Activated naive CD4-positive, alpha-beta T cell treated with anti-CD3 and anti-CD28 coated beads, Interleukin-2, amount 50 U/mL, for 16 hours (primary cell): ENCODE data around the gene GTPBP1.

Source experiments
- DNase-seq: peaks from one replicate; pipeline ENCODE4 v3.0.0-alpha.2; 2020

GTPBP1 gene

DNA sequence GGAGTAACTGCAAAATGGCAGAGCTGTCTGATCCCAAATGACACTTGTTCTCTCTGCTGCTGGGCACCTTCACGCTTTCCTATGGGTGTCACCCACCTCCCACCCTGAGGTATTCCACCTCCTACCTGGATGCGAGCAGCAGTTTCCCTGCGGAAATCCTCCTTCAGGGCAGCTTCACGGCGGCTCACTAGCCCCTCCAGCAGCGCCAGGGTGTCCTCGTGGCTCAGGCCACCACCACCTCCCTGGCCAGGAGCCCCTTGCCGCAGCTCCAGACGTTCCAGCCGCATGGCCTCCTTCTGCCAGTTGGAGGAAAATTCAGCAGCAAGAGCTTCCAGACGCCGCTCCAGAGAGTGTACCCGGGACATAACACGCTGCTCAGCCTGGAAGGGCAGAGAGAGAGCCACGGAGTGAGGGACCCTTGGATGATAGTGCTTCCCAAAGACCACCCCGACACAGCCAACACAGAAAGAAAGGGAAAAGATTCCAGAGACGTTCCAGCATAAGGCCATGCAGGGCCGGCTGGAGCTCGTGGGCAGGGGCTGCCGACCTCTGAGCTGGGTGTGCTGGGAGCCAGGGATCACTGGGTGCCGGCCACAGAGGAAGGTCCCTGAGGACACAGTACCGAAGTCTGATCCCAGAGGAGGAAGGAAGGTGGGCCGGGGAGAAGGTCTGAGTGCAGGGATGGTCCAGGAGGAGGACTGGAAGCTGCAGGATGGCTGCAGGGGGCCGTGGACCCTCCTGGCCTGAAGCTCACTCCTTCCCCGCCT lies 36.6 kb downstream of the GTPBP1 start:
- DNase-seq: no peak

GRCh38 chr22:38744981-38745380 lies 39.2 kb downstream of the GTPBP1 start:
- DNase-seq: no peak

DNA sequence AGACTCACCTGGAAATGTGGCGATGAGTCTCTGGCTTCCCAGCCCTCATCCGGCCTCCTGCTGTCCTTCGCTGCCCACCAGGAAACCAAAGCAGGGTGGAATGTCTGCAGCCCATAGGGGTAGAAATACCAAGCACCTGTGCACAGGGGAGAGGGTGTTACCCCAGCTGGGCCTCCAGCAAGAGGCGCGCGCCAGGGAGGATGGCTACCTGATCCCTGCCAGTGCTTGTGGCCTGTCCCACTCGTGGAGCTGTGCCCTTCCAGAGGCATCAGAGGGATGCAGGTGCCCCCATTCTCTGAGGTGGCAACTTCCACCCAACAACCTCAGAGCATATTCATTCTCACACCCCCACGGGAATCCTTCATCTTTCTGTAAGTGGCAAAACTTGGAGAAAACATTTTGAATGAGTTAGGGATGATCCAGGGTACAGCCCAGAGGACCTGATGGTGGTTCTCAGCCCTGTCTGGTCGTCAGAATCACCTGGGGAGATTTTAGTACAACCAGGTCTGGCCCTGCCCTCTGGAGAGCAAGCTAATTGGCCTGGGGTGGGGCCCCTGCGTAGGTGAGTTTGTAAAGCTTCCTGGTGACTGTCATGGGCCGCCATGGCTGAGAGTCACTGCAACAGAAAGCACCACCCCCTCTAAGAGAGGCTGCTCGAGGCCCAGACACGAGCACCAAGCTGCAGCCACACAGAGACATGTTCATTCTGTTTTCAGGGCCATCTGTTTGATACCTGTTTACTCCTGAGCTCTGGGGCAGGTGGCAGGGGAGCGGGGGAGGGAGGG lies 40.1 kb downstream of the GTPBP1 start:
- DNase-seq: no peak

DNA sequence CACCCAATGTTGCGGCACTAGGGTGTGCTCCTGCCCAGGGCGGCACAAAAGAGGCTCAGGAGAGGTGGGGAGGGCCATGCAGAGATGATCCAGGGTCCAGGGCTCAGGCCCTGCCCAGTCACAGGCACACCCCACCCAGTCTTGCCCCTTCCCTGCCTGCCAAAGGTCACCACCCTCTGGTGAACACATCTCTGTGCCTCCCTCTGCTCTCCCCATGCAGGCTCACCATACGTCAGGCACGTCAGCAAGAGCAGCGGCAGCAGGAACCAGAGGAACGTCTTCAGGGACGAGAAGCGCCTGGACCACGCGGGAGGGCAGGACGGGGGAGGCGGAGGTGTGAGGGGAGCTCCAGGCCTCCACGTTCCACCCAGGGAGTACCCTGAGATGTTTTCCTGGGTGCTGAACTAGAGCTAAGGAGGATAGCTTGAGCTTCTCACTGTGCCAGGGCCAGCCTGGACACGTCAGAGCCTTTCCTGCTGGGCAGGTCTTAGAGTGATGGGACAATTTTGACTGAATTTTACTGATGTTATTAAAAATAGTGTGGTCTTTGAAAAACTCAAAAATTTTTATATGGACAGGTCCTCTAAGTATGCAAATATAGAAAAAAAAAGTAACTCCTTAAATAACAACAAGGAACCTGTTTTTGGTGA lies 42.9 kb downstream of the GTPBP1 start:
- no peak for DNase-seq

DNA sequence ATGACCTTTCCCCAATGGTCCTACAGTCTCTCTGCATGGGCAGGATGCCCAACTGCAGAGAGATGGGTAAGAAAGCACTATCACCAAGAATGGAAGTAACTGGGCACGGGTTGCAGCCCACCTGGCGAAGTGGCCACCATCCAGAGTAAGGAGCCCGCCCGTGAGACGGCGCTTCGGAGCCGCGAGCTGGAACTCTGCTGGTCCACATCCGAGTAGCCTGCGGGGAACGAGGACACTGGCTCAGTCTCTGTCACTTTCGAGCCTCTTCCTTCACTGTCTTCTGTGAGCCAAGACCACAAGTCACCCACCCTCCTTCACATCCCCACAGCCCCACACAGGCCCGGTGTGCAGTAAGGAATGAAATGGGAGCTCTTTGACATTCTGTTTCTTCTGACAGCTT lies 44.4 kb downstream of the GTPBP1 start:
- DNase-seq: no peak

- DNase-seq: no peak
Measured at GRCh38 chr22:38750638-38751037, 44.9 kb downstream of the GTPBP1 start.

GRCh38 chr22:38751066-38751421 lies 45.3 kb downstream of the GTPBP1 start:
- no peak for DNase-seq

DNA sequence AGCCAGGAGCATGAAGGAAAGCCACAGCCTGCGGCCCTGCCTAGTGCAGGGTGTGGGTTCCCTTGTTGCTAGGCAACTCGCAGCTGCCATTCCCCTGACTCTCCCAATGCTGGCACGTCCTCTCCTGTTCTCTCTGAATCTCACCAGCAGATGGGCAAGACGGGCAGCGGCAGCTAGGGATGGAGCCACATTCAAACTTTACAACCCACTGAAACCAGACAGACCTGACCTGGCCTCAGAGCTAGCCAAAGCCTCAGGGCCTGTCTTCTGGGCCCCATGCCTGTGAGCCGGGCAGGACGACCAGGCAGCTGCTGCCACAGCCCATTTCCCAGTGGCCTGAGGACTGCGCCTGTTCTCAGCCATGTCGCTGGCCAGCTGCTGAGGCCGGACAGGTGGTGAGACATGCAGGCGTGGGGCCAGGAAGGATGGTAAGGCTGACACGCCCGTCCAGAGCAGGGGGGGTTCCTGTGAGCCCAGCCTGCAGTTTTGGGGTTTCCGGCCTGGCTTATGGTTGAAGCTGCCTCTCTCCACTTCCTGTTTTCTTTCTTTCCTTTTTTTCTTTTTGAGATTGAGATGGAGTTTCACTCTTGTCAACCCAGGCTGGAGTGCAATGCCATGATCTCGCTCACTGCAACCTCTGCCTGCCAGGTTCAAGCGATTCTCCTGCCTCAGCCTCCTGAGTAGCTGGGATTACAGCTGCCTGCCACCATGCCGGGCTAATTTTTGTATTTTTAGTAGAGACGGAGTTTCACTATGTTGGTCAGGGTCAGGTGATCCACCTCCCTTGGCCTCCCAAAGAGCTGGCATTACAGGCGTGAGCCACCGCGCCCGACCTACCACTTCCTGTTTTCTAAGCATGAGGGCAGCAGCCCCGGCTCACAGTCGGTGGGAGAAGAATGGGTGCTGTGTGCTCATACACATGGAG lies 45.9 kb downstream of the GTPBP1 start:
- peak; percentile 56 for DNase-seq

DNA sequence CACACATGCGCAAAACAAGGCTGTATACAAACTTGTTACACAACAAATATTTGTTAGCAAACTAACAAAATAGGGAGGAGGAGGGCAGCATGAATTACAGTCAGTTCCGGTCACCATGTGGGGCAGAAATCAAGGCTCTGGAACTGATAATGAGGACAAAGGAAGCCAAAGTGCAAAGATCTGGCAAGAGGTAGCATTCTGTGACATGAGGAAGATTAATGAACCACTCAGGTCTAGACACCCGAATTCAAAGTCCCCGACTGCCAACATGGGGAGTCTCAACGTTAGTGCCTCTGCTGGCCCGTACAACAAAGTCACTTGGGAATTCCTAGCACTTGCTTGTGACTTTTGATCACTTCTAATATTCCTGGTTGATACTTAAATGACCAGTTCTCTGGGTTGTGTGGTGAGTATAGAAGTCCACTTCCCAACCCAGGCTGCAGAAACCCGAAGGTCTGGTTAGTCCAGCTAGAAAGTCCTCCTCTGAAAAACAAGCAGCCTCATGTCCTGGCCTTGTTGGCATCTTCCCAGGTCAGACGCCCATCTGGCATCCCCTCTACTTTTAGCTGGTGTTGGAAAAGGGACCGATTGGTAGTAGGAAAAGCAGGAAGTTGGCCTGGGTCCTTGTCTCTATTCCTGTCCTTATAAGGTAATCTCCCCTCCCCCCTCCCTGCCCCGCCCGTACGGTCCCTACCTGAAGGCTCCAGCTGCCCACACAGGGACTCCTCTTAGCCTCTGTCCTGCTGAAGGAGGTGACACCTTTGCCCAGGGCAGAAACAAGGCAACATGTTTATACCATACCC lies 48.4 kb downstream of the GTPBP1 start:
- DNase-seq: no peak

DNA sequence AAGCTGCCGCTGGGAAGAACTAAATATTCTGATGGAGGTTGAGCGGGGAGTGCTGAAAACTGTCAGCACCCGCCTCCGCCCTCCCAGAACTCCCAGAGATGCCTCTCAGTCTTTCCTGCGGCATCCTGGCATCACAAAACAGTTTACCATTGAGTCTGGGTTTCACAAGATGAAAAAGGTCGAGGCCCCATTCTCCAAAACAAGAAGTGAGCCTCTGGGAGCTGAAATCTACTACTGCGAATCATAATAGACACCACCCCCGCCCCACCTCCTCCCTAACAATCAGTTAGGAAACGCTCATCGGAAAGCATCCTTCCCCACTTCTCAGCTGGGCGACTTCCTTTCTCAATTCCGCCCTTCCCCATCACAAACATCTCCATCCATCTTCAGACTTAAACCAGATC lies 49.0 kb downstream of the GTPBP1 start:
- no peak for DNase-seq

- DNase-seq: peak; percentile 39
Measured at GRCh38 chr22:38755155-38755910, 49.6 kb downstream of the GTPBP1 start.

- DNase-seq: peak; percentile 95
Measured at GRCh38 chr22:38755911-38756532, 50.3 kb downstream of the GTPBP1 start, which contains the start of gene SUN2. TSS of gene SUN2 (minus strand) at chr22:38755998. CDS start at chr22:38752628, 3,370 bp downstream.

DNA sequence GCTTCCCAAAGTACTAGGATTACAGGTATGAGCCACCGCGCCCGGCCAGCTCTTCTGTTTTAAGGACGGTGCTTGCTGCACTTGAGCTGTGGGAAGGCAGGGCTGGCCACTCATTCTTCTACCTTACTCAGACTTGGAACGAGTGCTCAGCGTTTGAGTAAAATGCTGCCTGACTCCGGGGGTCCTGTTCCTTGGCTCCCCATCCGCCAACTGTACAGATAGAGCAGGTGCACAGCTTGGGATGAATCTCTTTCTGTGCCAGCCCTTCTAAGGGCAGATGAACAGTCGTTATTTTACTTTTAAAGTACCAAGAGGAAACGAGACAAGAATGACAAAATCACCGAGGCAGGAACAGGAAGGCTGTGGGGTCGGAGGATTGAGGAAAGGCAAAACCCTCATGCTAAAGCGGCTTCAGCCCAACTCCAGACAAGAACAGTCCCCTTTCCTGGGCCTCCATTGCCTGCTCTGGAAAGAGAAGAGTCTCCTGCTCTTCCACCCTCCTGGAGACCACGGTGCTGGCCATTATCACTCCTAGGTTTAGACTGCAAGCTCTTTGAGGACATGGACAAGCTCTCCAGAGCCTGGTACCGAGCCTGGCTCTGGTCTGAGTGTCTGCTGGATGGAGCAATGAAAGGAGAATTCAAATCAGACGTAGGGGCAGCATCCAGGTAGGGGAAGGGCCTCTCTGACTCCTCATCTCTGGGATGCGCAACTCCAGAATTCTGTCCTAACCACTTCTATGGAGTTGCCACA lies 51.1 kb downstream of the GTPBP1 start:
- DNase-seq: peak; percentile 29

DNA sequence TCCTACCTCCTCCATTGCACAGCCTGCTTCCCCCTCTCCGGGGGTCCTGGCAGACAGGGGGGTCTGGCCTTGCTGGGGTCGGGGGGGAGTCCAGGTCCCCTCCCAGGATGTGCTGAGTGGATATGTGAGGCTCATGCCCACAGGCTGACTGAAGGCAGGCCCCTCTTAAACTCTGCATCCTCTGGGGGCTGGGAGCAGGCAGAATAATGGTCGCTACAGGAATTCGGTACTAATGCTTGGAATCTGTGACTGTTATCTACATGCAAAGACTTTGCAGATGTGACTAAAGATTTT lies 51.7 kb downstream of the GTPBP1 start:
- no peak for DNase-seq

DNA sequence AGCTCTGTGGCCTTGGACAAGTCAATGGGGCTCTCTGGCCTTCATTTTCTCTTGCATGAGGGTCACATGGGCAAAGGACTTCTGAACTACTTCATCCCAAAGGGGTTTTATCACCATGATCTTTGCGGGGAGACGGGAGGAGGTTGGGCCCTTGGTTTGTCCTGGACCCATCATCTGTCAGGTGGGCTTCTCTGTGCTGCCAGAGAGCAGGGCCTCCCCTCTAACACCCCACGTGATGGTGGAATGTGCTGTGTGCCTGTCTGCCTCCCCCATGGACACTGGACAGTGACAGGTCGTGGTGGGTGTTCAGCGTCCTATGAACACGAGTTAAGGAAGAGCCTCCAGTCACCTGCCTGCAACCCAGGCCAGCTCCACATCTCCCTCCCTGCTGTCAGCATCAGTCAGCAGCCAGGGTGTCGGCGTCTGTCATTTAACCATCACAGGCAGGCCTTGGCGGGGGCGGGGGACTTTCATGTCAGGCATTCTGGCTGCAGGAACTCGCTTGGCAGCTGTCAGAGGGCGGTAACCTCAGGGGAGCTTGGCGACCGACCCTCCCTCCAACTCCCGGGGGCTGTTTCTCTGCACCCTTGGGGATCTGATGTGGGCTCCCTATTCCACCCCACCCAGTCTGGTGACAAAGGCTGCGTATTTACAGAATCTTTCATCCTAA lies 52.7 kb downstream of the GTPBP1 start:
- DNase-seq: peak; percentile 80

DNA sequence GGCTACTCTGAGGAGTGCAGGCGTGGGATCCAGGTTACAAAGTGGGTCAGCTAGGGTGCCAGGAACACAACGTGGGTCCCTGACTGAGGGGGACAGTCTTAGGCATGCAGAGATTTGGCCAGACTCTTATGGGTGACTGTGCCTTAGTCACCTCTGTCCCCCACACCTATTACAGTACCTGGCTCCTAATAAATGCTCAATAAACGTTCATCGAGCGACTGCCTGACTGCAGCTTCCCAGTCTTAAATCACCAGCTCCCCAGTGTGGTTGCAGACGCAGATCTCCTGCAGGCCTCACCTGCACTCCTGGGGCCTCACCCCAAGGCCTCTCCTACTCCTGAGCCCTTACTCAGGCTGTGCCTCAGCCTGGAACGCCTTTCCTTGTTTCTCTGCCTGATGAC lies 53.3 kb downstream of the GTPBP1 start:
- DNase-seq: no peak

DNA sequence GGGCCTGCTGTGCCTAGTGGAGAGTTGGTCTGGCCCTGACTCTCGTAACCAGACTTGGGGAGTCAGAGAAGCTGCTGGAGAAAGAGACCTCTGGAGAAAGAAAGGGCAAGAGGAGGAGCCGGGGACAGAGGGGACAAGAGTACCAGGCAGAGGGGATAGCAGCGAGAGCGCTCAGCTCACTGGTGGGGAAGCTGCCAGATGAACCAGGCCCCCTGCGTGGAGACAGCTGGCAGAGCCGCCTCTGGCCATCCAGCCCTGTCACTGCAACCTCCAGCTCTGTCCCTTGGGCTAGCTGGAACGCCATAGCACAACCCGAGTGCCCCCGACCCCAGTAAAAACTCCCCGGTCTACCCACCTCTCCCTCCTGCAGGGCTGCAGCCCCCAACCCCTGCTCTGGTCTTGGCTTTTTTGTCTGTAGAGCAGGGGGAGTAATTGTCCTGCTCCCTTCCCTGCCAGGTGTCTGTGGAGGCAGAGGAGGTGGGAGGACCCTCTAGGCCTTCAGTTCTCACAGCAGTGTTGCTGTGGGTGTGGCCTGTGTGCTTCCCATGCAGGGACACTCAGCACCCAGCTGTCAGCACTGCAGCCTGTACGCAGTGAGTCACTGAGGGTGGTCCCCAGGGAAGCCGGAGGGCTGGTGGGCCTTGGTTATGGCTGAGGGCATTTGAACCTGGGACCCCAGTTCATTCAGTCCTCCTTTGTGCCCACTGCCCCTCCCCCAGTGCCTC lies 54.9 kb downstream of the GTPBP1 start:
- no peak for DNase-seq
